Skin epidermis (tissue), 12 donors: ENCODE measurements around the gene FAM186B.

Experiments
- H3K27ac ChIP-seq, 21 experiments: fragments of 200-600 bp; sonication (generic) in 11 of 21; one replicate each; pipeline ENCODE4 v1.5.0; 2020; ENCODE audit warnings: mild to moderate bottlenecking in 3 of 21, inconsistent platforms in 2 of 21, moderate library complexity in 2 of 21
- H3K4me3 ChIP-seq, 7 experiments: fragments of 200-600 bp; sonication (generic) in 2 of 7; one replicate each; pipeline ENCODE4 v1.5.0; 2020; ENCODE audit warnings: inconsistent platforms in 2 of 7, mild to moderate bottlenecking in 2 of 7, moderate library complexity in 1 of 7

The FAM186B gene

GRCh38 chr12:49636979-49637755 lies 31.7 kb upstream of the FAM186B start:
- Histone ChIP-seq H3K27ac (peak overlapping the region in 3 of 21 experiments; percentile 9 to 44 (median 11)), H3K4me3 (no peak overlapping the region)

- Histone ChIP-seq H3K4me3 (no peak overlapping the region), H3K27ac (no peak overlapping the region)
Measured at GRCh38 chr12:49636574-49636973, 31.1 kb upstream of the FAM186B start.

GRCh38 chr12:49635656-49636055 lies 30.2 kb upstream of the FAM186B start:
- H3K27ac ChIP-seq = no peak overlapping the region
- no peak overlapping the region for H3K4me3 ChIP-seq

GRCh38 chr12:49635036-49635435 lies 29.6 kb upstream of the FAM186B start:
- Histone ChIP-seq H3K27ac (no peak overlapping the region), H3K4me3 (no peak overlapping the region)

DNA sequence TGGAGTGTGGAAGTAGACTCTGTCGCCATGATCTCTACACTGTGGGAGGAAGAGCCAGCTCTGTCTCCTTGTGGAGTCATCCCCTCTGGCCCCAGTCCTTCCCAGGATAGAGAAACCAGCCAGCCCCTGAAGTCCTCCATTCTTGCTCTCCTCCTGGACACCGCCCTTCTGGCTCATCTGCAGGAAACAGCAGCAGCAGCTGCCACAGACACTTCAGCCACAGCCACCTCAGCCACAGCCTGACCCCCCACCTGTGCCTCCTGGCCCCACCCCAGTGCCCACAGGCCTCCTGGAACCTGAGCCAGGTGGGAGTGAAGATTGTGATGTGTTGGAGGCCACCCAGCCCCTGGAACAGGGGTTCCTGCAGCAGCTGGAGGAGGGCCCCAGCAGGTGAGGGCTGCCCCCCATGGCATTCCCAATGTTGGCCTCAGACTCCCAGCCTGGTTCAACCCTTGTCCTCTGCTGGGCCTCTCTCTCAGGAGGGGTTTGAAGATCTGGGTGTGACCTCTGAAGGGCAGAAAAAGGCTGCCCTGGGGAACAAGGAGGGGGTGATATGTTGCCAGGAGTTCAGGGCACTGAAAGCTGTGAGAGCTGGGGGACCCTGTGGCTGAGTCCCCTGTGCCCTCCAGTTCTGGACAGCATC lies 28.4 kb upstream of the FAM186B start:
- no peak overlapping the region for H3K27ac ChIP-seq

GRCh38 chr12:49632986-49633702 lies 27.7 kb upstream of the FAM186B start:
- H3K27ac ChIP-seq = no peak overlapping the region
- H3K4me3 ChIP-seq = no peak overlapping the region

More for the DNA sequence above, 28.4 kb upstream of the FAM186B start:
- H3K4me3 ChIP-seq = no peak overlapping the region

GRCh38 chr12:49632401-49632800 lies 27.0 kb upstream of the FAM186B start:
- Histone ChIP-seq H3K27ac (no peak overlapping the region), H3K4me3 (no peak overlapping the region)

DNA sequence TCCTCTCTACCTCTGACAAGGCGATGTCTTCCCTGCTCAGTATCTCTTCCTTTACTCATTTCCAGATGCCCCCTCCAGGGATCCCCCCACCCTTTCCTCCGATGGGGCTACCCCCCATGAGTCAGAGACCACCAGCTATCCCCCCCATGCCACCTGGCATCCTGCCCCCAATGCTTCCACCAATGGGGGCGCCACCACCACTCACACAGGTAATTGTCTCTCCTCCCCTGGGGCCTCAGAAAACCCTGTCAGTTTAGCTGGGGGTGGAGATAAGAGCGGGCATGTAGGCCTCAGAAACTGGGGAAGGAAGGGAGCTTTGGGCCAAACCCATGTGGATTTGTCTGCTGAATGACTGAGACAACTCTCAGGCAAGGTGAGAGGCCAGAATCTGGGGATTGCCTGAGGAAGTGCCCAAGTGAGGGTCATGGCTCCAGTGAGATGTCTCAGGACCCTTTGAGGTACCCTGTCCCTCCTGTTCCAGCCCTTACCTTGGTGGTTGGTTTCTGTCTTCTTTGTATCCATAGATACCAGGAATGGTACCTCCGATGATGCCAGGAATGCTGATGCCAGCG lies 26.0 kb upstream of the FAM186B start:
- Histone ChIP-seq H3K4me3 (no peak overlapping the region), H3K27ac (no peak overlapping the region)

DNA sequence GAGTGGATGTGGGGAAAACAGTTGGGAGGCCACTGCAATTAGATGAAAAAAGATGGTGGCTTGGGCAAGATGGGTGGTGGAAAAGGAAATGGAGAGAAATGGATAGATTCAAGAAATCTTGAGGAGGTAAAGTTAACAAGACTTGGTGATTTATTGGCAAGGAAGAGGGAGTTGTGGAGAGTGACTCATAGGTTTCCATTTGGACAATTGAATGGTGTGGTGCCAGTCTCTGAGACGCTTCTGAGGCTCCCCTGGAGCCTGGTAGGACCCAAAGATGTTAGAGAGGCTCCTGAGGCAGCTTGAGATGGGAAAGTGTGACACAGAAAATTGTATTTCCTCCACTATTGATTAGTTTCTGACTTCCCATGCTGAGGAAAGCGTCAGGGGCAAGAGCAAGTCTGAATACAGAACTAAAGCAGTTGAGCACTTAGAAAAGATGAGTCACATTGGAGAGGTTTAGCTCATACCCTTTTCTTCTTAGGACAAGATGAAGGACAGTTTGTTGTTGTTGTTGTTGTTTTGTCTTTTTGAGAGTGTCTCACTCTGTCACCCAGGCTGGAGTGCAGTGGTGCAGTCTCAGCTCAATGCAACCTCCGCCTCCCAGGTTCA lies 22.4 kb upstream of the FAM186B start:
- no peak overlapping the region for H3K27ac ChIP-seq

GRCh38 chr12:49626836-49627235 lies 21.4 kb upstream of the FAM186B start:
- H3K4me3 ChIP-seq = no peak overlapping the region
- no peak overlapping the region for H3K27ac ChIP-seq

More for the DNA sequence above, 22.4 kb upstream of the FAM186B start:
- H3K4me3 ChIP-seq = no peak overlapping the region

- Histone ChIP-seq H3K4me3 (no peak overlapping the region), H3K27ac (no peak overlapping the region)
Measured at GRCh38 chr12:49626169-49626835, 20.9 kb upstream of the FAM186B start.

GRCh38 chr12:49624921-49625577 lies 19.6 kb upstream of the FAM186B start:
- Histone ChIP-seq H3K4me3 (no peak overlapping the region), H3K27ac (peak overlapping the region in 5 of 21 experiments; percentile 4 to 75 (median 27))

DNA sequence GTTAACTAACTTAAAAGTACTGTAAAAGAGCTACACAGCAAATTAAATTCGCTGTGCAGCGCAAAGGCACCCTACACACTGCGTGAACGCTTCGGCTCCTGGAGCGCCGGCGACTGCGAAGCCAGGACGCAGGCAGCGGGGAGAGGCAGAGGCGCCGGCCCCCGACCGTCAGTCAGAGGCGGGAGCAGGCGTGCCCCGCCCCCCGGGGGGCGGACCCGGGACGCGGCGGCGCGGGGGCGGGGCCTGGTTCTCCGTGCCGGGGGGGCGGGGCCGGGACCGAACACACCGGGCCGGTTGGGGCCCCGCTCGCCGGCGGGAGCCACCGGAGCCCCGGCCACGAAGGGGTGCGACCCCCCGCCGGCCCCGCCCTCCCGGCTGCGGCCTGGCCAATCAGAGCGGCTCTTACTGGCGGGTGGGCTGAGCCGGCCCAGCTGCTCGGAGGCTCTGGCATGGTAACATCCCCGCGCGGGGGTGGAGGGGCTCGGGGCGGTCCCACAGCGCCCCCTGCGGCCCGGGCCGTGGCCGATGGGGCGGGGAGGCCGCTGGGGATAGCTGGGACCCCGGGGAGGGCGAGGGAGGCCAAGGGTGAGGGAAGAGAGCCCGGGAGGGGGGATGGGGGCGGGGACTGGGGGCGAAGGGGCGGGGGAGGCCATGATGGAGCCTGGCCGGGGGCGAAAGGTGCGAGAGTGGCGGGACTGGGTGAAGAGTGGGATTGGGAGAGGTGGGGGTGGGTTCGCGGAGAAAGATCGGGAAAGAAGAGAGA lies 17.9 kb upstream of the FAM186B start, which contains the start of gene PRPF40B:
PRPF40B (plus strand) TSS at position 420 of the 763 bp plus-strand sequence; CDS start at position 450, 30 bp downstream.
- H3K4me3 ChIP-seq = peak within 1 kb of the TSS; percentile 42 to 58 (median 53)
- H3K27ac ChIP-seq = peak within 1 kb of the TSS in 20 of 21 experiments; percentile 27 to 90 (median 74)

DNA sequence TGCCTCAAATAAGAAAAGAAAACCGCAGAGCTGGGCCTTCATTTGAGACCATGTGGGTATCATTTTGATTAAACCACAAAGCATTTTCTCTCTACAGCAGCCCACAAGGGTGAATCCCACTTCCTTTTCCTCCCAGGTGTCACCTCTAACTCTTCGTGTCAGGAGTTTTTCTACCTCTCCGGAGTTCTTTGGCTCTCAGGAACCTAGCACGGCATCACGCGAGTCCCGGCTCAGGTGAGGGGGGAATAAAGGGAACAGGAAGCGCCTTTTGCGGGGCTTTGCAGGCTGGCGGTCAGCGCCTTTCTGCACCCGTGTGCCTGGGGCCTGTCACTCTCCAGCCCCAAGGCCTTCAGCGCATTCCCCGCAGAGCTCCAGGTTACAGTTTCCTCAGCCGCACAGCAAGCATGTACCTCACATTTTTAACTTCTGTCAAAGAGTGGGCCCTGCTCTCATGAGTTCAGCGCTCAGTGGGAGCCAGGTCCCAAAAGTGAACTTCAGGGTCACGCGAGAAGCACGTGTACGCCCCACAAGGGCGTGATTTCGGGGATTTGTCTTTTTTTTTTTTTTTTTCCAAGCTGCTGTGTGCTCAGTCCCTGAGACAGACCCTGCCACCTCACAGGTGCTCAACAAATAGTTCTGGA lies 17.2 kb upstream of the FAM186B start:
- peak overlapping the region; percentile 42 to 58 (median 53) for H3K4me3 ChIP-seq
- H3K27ac ChIP-seq = peak overlapping the region in 20 of 21 experiments; percentile 27 to 90 (median 74)

DNA sequence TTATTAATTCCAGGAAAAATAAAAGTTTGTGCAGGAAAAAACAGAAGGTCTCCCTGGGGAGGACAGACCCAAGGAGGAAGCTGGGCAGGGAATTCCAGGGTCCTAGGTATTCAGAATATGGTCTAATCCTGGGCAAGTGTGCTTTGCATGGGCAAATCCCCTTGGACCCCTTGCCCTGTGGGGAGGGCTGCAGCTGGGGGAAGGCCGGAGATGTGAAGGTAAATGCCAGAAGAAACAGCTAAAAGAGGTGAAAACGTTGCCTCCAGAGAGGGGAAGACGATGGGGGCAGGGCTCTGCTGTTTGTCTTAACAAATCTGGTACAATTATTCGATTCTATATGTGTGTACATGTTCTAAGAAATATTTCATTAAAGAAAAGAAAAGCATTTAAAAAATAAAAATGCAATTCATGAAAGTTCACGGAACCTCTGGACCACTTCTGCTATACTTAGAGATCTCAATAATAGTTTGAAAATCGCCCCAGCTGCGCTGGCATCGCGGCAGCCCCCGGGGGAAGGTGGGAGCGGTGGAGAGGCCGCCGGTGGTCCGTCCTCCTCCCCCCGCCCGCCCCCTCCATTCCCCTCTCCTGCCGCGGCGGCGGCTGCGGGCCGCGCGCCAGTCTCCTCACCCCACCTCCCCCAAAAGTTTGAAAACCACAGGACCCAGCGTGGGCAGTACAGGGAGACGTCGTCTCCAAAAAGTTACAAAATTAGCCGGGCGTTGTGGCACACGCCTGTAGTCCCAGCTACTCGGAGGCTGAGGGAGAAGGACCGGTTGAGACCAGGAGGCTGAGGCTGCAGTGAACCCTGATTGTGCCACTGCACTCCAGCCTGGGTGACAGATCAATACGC lies 16.4 kb upstream of the FAM186B start:
- Histone ChIP-seq H3K27ac (peak overlapping the region in 18 of 21 experiments; percentile 27 to 90 (median 78)), H3K4me3 (peak overlapping the region; percentile 42 to 58 (median 53))

- Histone ChIP-seq H3K4me3 (no peak overlapping the region), H3K27ac (no peak overlapping the region)
Measured at GRCh38 chr12:49619286-49619685, 13.8 kb upstream of the FAM186B start.
